Amniotic stem cell (primary cell): Measurements from ENCODE around the gene TLNRD1.
"Not testable (repeated sequence)": the region's sequence is repeated elsewhere in the genome, so short reads cannot be mapped to it uniquely, and the experiment has no call there.

Experiments
- DNase-seq: peaks from one replicate; lab custom pipeline; 2025; lab: John Stamatoyannopoulos, UW

Gene TLNRD1

DNA sequence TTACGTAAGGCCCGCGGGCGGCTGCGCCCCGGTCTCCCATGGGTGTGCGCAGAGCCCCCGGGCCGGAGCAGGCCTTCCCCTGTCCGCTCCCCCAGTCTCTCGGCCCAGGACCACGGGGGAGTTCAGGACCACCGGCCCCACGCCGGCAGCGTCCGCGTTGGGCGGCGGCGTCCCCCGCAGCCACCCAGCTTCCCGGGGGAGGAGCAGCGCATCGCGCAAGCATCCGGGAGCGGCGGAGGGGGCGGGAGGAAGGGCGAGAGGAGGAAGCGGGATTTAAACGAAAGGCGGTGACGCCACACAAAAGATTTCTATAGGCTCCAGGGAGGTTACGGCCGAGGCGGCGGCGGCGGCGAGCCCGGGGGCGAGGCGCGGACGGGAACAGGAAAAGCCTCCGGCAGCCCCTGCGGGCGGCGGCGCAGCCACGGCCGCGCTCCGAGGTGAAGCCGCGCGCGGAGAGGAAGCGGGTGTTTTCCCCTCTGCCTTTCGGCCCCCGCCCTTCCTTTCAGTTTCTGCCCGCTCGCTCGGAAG lies at the start of gene TLNRD1:
Gene TLNRD1 (plus strand): TSS at position 300 of the 528 bp plus-strand sequence. CDS start 1,349 bp downstream, outside the sequence.
- DNase-seq, result peak; percentile 85

DNA sequence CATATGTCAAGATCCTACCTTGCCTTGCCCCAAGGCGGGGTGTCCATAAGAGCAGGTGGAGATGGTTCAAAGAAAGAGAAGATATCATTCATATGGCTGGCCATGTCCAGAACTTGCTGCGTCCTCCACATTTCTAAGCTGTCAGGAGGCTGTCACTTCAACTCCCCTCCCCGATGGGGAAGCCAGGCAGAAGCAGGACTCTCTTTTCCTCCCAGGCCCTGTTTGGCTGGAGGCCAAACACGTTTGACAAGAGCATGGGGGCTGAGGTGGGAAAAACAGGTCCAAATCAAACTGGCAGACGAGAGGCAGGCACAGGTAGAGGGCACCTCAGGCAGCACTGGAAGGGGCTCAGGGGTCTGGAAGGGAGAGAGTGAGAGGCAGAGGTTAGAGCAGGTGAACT lies 48.8 kb upstream of the TLNRD1 start:
- DNase-seq, result no peak

GRCh38 chr15:80953001-80953952 lies 47.4 kb upstream of the TLNRD1 start:
- no peak for DNase-seq

DNA sequence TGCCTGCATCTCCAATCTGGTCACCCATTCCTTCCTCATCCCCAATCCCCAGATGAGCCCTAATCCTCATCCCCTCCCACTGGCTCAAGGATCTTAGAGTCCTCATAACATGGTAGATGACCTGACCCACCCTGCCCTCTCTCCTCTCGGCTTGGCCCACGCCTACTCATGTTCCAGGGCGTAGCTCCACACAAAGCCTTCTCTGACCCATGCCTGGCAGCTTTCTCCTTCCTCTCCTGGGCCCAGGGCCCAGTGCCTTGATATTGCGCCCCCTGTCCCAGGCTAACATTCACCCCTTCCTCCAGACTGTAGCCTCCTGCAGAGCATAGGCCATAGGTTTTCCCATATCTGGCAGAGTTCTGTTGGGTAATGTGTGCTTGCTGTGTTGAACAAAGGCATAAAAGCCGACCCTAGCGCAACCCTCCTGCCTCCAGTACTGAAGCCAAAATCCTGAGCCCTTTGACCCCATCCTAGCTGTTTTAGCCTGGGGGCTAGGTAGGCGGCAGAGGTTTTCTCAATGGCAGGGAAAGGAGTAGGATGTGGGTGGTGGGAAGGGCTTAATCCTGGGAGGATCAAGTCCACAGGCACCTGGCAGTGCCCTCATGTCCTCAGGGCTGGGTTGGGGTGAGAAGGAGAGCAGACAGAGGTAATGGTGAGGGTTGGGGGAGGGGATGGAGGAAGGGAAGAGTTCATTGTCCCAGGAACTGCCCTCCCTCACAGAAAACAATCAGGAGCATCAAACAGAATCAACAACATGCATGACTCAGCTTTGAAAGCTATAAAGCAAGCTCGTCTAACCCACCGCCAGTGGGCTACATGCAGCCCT lies 46.6 kb upstream of the TLNRD1 start:
- DNase-seq, result no peak

DNA sequence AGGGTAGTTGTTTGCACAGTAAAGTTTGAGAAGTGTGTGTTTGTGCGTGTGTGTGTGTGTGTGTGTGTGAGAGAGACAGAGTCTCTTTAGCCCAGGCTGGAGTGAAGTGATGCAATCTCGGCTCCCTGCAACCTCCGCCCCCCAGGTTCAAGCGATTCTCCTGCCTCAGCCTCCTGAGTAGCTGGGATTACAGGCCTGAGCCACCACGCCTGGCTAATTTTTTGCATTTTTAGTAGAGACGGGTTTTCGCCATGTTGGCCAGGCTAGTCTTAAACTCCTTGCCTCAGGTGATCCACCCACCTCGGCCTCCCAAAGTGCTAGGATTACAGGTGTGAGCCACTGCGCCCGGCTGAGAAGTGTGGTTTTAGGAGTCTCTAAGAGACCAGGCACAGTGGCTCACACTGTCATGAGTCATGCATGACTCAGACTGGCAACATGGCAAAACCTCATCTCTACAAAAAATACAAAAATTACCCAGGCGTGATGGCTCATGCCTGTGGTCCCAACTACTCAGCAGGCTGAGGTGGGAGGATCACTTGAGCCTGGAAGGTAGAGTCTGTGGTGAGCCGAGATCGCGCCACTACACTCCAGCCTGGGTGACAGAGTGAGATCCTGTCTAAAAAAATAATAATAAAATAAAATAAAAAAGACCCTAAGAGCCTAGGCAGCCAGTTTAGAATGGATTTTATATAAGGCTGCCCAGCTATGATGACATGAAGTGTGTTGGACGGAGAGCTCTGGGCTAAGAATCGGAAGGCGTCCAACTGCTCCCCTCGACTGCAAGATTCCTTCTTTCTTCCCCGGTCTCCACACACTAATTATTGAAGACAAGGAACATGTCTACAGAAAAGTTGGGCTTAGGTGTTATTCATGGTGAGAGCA lies 44.9 kb upstream of the TLNRD1 start:
- DNase-seq, result peak; percentile 80

DNA sequence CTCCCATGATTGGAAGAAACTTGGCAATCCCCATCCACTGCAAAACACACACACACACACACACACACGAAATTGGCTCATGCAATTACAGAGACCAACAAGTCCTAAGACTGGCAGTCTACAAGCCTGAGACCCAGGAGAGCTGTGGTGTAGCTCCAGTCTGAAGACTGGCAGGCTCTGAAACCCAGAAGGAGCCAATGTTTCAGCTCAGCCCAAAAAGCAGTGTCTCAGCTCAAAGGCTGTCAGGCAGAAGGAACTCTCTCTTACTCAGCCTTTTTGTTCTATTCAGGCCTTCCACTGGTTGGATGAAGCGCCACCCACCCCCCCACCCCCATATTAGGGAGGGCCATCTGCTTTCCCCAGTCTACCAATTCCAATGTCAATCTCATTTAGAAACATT lies 43.2 kb upstream of the TLNRD1 start:
- no peak for DNase-seq

- no peak for DNase-seq
Measured at GRCh38 chr15:80957976-80958375, 42.7 kb upstream of the TLNRD1 start.

DNA sequence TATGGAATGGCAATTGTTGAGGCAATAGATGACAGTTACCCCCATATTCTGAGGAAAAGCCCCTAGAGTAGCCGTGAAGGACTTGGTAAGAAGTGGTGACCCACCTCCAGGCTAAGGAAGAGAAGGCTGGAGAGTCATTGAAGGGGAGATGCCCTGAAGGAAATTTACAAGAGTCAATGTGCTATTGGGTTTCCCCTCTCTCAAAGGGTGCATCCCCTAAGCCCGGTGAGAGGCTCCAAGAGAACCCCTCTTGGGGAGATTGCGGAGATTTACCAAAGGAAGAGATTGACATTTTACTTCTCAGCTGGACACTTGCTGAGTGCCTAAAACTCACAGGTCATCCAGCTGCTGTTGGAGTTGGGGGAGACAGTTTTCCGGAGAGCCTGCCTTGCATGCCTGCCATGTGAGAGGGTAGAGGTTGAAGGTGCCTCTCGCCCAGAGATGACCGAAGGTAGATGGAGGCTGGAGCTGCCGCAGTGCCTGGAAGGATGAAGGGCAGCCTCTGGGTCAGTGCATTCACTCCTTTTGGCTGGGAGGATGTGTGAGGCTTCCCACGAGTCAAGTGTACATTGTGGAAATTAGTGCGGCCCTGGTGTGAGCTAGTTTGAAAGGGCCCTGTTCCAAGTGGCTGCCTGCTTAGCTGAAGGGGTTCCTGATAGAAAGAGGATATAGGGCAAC lies 41.8 kb upstream of the TLNRD1 start:
- no peak for DNase-seq

DNA sequence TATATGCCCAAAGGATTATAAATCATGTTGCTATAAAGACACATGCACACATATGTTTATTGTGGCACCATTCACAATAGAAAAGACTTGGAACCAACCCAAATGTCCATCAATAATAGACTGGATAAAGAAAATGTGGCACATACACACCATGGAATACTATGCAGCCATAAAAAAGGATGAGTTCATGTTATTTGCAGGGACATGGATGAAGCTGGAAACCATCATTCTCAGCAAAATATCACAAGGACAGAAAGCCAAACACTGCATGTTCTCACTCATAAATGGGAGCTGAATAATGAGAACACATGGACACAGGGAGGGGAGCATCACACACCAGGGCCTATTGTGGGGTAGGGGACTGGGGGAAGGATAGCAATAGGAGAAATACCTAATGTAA lies 35.3 kb upstream of the TLNRD1 start:
- not testable (repeated sequence) for DNase-seq

DNA sequence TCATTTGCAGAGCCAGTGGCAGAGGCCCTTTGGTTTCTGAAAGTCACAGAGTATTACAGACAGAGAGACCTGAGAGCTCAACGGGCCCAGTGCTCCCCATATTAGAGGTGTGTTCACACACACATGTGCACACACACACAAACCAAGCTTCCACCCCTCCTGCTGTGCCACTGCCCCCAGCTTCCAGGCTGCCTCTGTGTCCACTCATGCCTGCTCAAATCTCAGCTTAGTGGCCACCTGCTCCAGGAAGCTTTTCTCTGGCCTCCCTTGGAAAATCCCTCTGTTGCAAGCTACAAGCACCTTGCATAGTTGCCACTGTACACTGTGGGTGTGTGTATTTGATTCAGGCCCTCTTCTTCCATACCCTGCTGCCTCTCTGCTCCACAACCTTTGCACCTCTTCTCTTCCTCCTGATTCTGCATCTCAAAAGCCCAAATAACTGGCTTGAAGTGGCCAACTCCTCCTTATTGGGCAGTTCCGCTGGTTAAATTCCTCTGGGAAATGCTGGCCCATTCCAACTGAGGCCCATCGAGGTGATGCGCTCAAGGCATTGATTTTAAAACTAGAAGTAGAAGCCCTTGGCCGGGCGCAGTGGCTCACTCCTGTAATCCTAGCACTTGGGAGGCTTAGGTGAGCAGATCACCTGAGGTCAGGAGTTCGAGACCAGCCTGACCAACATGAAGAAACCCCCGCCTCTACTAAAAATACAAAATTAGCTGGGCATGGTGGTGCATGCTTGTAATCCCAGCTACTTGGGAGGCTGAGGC lies 34.1 kb upstream of the TLNRD1 start:
- DNase-seq, result no peak

- DNase-seq, result no peak
Measured at GRCh38 chr15:80967451-80967850, 33.3 kb upstream of the TLNRD1 start.

GRCh38 chr15:80967991-80968510 lies 32.7 kb upstream of the TLNRD1 start:
- no peak for DNase-seq

DNA sequence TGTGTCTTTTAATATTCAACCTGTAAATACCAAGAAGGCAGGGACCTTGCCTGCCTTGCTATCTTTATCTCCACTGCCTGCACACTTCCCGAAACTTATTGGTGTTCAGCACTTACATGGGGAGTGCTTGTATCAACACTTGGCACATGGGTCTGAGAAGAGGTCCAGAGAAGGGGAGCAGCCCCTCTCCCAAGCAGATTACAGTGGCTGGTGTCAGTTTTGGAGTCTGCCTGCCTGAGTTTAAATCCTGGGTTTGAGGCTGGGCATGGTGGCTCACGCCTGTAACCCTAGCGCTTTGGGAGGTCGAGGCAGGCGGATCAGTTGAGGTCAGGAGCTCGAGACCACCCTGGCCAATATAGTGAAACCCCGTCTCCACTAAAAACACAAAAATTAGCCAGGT lies 31.4 kb upstream of the TLNRD1 start:
- DNase-seq, result no peak

DNA sequence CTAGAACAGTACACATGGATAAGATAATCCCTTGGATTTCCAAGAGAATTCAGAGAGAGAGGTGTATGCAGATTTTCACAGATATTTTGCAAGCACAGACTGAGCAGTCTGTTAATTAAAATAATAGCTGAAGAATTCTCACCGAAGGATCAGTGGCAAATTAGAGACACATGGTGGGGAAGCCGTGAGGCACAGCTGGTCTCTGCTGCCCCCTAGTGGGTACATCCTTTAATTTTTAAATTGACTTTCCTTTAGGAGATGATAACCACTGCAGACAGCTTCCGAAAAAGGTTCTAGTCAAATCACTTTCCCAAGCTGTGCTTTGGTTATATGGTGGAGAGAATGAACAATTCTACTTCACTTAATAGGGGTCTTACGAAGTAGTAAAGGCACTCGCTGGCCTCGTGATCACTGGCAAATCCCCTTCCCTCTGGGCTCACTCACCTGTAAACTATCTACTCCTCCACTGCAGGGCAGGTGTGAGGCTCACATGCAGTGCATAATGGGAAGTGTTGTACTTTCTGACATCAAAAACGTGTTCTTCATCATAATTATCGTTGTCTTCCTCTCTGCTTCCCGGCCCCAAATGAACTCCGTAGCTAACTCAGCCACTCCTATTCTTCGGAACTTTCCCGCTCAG lies 30.6 kb upstream of the TLNRD1 start:
- no peak for DNase-seq

GRCh38 chr15:80970658-80971057 lies 30.1 kb upstream of the TLNRD1 start:
- DNase-seq, result no peak

- no peak for DNase-seq
Measured at GRCh38 chr15:80971143-80971542, 29.6 kb upstream of the TLNRD1 start.

DNA sequence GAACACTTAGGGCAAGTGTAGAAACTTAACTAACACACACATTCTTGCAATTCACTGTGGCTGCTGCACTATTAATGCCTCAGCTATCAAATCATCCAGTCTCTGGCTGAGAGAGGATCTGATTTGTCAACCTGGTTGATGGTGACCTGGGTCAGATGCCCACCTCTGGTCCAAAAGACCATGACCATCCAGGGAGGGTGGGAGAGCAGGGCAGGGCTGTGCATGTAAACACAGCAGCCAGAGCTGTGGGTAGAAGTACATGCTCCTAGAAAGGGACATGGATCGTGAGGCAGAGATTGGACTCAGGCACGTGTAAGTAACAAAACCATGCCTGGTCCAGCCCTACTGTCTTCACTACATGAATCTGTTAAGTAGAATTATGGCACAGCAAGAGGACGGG lies 28.4 kb upstream of the TLNRD1 start:
- no peak for DNase-seq

DNA sequence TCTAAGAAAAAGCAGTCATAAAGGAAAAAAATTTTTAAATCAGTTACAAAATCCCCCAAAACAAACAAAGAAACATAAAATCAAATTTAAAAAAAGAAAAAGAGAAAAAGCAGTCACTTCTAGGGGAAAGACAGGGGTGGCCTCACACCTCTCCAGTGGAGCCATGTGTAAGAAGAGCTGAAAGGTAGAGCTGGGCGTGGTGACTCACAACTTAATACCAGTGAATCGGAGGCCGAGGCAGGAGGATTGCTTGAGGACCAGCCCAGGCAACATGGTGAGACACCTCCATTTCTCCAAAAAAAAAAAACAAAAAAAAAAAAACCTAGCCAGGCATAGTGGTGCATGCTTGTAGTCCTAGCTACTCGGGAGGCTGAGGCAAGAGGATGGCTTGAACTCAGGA lies 25.8 kb upstream of the TLNRD1 start:
- no peak for DNase-seq

- DNase-seq, result no peak
Measured at GRCh38 chr15:80976851-80977250, 23.9 kb upstream of the TLNRD1 start.

- peak; percentile 50 for DNase-seq
Measured at GRCh38 chr15:80977627-80978036, 23.1 kb upstream of the TLNRD1 start.
